ENCODE results near the gene PRPF31. TPM values are rescaled to one million over a fixed set of nuclear protein-coding genes. Genes with fewer than 3 reads are reported as not detected.

PRPF31 gene
- total RNA-seq, 1 experiment from 2014 or later, result 84.4 TPM

DNA sequence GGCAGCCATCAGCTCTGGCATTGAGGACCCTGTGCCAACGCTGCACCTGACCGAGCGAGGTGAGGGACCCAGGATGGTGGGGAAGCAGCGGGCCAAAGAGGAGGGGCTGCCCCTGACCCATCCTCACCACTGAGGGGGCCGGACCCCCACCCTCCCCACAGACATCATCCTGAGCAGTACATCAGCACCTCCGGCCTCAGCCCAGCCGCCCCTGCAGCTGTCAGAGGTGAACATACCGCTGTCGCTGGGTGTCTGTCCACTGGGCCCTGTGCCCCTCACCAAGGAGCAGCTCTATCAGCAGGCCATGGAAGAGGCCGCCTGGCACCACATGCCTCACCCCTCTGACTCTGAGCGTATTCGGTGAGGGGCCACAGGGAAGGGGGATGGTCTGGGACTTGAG lies 36.7 kb downstream of the PRPF31 start:
- TF ChIP-seq CTCF (conservative IDR thresholded peaks at IDR 0.05), result no peak
- Mint-ChIP-seq H3K4me1 (no peaks in the 10 kb centered on the region), H3K4me3 (no peak overlapping the region), H3K36me3 (ENCODE audit: insufficient read depth in 1 of 3, low read depth in 3 of 3) (peaks cover 53 to 90% (median 87%) of the 10 kb centered on the region in 3 experiments), H3K27me3 (ENCODE audit: low read depth) (no peaks in the 10 kb centered on the region; the same call in 1 of the 2 replicates), H3K27ac (no peak overlapping the region), H3K9me3 (no peaks in the 10 kb centered on the region)
- no peaks in the 10 kb centered on the region for H3K79me1 ChIP-seq (ENCODE audit: insufficient read depth, low read depth, low read length, poor library complexity, severe bottlenecking)
- H3K56ac ChIP-seq (ENCODE audit: insufficient read length, low read depth, low read length), result no peak overlapping the region
- no peak overlapping the region for H4K8ac ChIP-seq (replicated peaks; ENCODE audit: insufficient read length, low read depth, low read length)
- WGBS (ENCODE audit: extremely low coverage, insufficient read length, low lambda C conversion rate), result no CpG with 5 or more reads among the region's 12 CpGs
- H3T11ph ChIP-seq (ENCODE audit: low read length), result no peak overlapping the region
- no peak for DNase-seq
- no peaks in the 10 kb centered on the region for H4K20me1 ChIP-seq (ENCODE audit: control insufficient read depth, insufficient read depth, insufficient read length)
- no peak overlapping the region for H2AFZ ChIP-seq (ENCODE audit: low read length)
- no peak overlapping the region for H3K14ac ChIP-seq (ENCODE audit: insufficient read depth, low read length)
- H2AK5ac ChIP-seq (ENCODE audit: insufficient read length, low read length), result no peak overlapping the region
- H2BK20ac ChIP-seq (ENCODE audit: low read depth, low read length, poor library complexity, severe bottlenecking), result no peak overlapping the region
- no peak overlapping the region for H3K4ac ChIP-seq (ENCODE audit: low read depth, low read length)
- H3K27ac ChIP-seq (ENCODE audit: insufficient read length, low read depth, low read length), result no peak overlapping the region
- H2BK120ac ChIP-seq (ENCODE audit: low read depth, low read length, poor library complexity, severe bottlenecking), result no peak overlapping the region
- H3K23ac ChIP-seq (ENCODE audit: insufficient read length, low read depth, low read length), result no peak overlapping the region
- H2BK15ac ChIP-seq (ENCODE audit: low read depth, low read length), result no peak overlapping the region
- H3K79me2 ChIP-seq (ENCODE audit: insufficient read depth, low read length), result no peaks in the 10 kb centered on the region
- H3K4me1 ChIP-seq (ENCODE audit: insufficient read depth, low read length), result no peaks in the 10 kb centered on the region
- H3K18ac ChIP-seq (ENCODE audit: insufficient read length, low read depth, low read length), result no peak overlapping the region
- H3K27me3 ChIP-seq (ENCODE audit: insufficient read depth, low read length), result no peaks in the 10 kb centered on the region
- H2BK5ac ChIP-seq (ENCODE audit: insufficient read length, low read length), result no peak overlapping the region
- no peak overlapping the region for H4K5ac ChIP-seq (ENCODE audit: insufficient read length, low read depth, low read length)
- H3K9me3 ChIP-seq (ENCODE audit: control insufficient read depth, low read depth, low read length), result no peaks in the 10 kb centered on the region
- no peaks in the 10 kb centered on the region for H3K23me2 ChIP-seq (ENCODE audit: insufficient read length, low read depth, low read length, poor library complexity, severe bottlenecking)
- no peak overlapping the region for H3K4me2 ChIP-seq (ENCODE audit: insufficient read depth, insufficient read length, low read length)
- H3K9ac ChIP-seq (ENCODE audit: extremely low read depth, insufficient read length, low read length), result no peak overlapping the region
- no peak overlapping the region for H2BK12ac ChIP-seq (ENCODE audit: insufficient read length, low read depth, low read length)
- H4K91ac ChIP-seq (ENCODE audit: insufficient read length, low read depth, low read length), result no peak overlapping the region
